CD4-positive, alpha-beta T cell treated with Interleukin-2 at 100 ng/mL for 4 hours (primary cell): Measurements from ENCODE around the gene SPIRE2.

ENCODE experiments used
- DNase-seq: peaks from one replicate; pipeline ENCODE4 v3.0.0-alpha.2; 2020; ENCODE audit warnings: low spot score

SPIRE2 gene

DNA sequence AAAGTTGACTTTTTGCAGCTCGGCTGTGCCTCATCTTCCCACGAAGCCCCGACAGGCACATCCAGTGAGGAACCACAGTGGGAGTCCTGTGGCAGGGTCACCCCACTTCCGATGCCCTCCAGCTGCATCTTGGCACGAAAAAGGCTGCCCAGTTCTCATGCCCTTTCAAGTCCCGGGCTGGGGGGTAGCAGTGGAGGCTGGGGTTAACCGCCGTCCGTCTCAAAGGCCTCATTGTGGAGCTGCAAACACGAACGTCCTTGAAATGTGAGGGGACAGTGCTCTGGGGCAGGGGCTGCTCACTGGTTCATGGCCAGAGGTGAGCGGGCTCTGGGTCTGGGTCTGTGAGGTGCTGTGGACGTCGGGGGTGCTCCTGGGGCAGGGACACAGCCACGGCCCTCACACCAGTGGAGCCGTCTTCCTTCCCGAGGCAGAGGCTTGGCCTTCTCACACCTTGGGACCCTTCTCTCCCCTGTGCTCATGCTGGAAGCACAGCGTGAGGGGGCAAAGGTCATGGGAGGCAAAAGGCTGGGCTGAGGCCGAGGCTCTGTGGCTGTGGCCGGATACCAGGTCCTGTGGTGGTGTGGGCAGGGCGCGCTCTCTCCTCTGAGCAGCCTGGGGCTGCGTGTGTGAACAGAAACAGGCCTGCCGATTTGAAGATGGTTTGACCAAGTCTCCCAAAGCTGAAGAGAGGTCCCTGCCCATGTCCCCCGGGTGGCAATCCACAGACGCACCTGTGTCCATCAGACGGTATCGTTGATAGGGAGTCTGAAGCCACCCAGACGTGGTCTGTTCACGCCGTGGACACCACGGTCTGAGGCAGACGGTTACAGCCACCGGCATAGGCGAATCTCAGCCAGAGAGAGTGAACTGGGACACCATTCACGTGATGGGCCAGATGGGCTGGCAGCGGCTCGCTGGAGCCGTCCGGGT, 87.3 kb downstream of the SPIRE2 start:
- DNase-seq, result no peak

DNA sequence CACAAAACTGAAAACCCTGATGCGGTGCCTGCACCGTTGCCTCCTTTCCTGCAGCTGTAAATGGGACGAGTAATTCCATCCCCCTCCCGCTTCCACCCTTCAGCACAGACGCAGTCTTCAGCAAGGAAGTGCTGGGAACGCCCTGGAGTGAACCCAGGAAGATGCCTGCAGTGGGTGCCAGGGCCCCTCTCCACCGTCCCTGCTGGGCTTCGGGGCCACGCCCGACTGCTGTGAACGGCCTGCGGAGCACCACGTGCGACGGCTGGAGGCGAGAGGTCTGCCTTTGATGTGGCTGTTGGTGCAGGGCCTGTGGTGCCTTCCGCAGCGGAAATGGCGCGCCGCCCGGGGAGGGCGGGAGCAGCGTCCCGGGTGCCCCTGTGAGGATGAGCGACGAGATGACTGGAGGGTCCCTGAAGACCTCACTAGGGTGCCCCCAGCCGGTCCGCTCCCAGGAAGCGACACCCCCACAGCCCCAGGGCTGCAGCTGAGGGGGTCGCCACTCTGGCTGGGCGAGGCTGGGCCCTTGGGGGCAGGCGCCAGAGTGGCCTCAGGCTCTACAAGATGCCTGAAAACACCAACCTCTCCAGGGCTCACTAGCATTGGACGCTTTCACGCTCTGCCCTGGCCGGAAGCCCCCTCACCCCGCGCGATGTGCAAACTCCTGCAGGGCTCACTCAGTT, 89.6 kb downstream of the SPIRE2 start:
- peak; percentile 74 for DNase-seq

DNA sequence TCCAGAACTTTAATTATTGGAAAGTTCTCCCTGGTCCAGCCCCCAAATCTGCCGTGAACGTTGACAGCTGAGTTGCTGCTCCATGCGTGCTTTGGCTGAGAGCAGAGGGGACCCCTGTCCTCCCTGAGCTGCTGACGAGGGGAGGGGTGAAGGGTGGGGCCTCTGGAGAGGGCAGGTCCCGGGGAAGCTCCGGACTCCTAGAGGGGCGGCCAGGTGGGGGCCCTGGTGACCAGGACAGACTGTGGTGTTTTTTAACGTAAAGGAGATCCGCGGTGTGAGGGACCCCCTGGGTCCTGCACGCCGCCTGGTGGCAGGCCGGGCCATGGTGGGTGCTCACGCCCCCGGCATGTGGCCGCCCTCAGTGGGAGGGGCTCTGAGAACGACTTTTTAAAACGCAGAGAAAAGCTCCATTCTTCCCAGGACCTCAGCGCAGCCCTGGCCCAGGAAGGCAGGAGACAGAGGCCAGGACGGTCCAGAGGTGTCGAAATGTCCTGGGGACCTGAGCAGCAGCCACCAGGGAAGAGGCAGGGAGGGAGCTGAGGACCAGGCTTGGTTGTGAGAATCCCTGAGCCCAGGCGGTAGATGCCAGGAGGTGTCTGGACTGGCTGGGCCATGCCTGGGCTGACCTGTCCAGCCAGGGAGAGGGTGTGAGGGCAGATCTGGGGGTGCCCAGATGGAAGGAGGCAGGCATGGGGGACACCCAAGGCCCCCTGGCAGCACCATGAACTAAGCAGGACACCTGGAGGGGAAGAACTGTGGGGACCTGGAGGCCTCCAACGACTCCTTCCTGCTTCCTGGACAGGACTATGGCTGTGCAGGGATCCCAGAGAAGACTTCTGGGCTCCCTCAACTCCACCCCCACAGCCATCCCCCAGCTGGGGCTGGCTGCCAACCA, 90.4 kb downstream of the SPIRE2 start, which contains the start of gene MC1R:
MC1R (plus strand) TSS at position 410 of the 895 bp plus-strand sequence; CDS start at position 807, 397 bp downstream.
- no peak for DNase-seq

DNA sequence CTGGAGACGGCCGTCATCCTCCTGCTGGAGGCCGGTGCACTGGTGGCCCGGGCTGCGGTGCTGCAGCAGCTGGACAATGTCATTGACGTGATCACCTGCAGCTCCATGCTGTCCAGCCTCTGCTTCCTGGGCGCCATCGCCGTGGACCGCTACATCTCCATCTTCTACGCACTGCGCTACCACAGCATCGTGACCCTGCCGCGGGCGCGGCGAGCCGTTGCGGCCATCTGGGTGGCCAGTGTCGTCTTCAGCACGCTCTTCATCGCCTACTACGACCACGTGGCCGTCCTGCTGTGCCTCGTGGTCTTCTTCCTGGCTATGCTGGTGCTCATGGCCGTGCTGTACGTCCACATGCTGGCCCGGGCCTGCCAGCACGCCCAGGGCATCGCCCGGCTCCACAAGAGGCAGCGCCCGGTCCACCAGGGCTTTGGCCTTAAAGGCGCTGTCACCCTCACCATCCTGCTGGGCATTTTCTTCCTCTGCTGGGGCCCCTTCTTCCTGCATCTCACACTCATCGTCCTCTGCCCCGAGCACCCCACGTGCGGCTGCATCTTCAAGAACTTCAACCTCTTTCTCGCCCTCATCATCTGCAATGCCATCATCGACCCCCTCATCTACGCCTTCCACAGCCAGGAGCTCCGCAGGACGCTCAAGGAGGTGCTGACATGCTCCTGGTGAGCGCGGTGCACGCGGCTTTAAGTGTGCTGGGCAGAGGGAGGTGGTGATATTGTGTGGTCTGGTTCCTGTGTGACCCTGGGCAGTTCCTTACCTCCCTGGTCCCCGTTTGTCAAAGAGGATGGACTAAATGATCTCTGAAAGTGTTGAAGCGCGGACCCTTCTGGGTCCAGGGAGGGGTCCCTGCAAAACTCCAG, 91.5 kb downstream of the SPIRE2 start:
- no peak for DNase-seq

DNA sequence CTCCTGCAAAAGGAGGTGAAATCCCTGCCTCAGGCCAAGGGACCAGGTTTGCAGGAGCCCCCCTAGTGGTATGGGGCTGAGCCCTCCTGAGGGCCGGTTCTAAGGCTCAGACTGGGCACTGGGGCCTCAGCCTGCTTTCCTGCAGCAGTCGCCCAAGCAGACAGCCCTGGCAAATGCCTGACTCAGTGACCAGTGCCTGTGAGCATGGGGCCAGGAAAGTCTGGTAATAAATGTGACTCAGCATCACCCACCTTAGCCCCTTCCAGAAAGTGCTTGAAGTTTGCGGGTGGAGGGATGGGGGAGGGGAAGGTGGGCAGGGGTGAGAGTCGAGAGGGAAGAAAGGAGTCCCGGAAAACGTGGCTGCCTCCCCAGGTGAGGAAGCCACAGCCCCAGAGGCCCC, 92.4 kb downstream of the SPIRE2 start:
- no peak for DNase-seq
